HG03354 (cell line): ENCODE results near the gene HCAR3.
"Not testable (repeated sequence)": the region's sequence is repeated elsewhere in the genome, so short reads cannot be mapped to it uniquely, and the experiment has no call there.

Source experiments
- ATAC-seq: cut with Tn5 transposase; IDR thresholded peaks from one replicate; pipeline ENCODE4 v1.9.1; 2021; ENCODE audit warnings: mild to moderate bottlenecking; ENCODE audit not compliant: unreplicated experiment, poor library complexity, severe bottlenecking

The HCAR3 gene

DNA sequence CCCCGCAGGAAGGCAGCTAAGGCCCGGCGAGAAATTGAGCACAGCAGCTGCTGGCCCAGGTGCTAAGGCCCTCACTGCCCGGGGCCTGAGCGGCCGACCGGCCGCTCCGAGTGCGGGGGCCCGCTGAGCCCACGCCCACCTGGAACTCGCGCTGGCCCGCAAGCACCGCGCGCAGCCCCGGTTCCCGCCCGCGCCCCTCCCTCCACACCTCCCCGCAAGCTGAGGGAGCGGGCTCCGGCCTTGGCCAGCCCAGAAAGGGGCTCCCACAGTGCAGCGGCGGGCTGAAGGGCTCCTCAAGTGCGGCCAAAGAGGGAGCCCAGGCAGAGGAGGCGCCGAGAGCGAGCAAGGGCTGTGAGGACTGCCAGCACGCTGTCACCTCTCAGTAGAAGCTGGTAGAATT is 39.8 kb downstream of the HCAR3 start:
- not testable (repeated sequence) for ATAC-seq

DNA sequence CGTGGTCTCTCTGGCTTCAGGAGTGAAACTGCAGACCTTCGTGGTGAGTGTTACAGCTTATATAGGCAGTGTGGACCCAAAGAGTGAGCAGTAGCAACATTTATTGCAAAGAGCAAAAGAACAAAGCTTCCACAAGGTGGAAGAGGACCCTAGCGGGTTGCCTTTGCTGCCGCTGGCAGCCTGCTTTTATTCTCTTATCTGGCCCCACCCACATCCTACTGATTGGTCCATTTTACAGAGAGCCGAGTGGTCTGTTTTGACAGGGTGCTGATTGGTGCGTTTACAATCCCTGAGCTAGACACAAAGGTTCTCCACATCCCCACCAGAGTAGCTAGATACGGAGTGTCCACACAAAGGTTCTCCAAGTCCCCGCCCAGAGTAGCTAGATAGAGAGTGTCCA is 40.6 kb downstream of the HCAR3 start:
- ATAC-seq: not testable (repeated sequence)

DNA sequence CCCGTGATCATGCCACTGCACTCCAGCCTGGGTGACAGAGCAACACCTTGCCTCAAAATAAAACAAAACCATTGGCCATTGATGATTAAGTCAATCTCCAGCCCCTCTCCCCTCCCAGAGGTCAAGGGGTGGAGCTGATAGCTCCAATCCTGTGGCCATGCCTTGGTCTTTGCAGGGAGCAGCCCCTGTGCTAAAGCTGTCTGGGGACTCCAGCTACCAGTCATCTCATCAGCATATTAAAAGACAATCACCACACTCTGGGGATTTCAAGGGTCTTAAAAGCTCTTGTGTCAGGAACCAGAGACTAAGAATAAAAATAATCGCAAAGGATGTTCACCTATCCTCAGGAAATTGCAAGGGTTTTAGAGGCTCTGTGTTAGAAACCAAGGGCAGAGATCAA is 44.1 kb downstream of the HCAR3 start:
- no peak for ATAC-seq

DNA sequence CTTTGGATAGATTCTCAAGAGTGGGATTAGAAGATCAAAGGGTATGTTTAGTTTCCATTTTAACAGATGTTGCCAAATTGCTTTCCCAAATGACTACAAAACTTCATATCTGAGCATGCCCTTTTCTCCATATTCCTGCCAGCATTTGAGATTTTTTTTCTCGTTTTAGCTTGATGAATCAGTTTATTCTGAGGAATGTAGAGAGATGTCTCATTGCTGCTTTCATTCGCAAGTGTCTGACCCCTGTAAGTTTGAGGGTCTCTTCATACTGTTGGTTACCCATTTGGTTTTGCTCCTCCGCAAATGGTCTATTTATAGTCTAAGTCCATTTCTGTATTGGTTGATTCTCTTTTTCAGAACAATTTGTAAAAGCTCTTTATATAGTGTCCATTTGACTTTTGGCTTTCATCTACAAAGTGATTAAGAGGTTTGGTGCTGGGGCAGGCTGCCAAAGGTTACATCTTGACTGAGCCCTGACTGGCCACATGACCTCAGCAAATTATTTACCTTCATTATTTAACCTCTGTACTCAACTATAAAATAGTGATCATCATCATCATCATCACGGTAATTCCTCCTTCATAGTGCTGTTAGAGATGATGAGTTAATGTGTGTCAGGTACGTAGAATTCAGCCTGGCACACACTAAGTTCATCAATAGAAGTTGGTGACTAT is 47.1 kb downstream of the HCAR3 start:
- no peak for ATAC-seq

DNA sequence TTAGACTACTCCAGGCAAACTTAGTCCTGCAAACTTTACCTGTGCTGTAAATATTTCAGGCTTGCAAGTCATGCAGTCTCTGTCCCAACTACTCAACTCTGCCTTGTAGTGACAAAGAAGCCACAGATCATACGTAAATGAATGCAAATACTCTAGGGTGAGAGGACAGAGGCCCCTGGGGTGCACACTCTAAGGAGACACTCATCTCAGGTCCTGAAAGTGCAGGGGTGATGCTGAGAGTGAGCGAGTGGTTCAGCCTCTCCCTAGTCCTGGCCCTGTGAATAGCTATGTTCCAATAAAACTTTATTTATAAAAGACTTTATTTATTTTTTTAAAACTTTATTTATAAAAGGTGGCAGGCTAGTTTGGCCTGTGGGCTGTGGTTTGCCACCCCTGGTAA is 48.3 kb downstream of the HCAR3 start:
- ATAC-seq: no peak

DNA sequence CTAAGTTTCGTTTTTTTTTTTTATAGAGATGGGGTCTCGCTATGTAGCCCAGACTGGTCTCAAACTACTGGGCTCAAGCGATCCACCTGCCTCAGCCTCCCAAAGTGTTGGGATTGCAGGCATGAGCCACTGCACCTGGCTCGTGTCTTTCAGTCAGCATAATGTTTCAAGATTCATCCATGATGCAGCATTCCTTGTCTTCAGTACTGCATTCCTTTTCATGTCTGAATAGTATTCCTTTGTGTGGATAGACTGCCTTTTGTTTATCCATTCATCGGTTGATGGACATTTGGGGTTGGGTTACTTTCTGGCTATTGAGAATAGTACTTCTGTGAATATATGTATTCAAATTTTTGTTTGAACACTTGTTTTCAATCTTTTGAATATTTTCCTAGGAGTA is 50.9 kb downstream of the HCAR3 start:
- ATAC-seq: no peak

DNA sequence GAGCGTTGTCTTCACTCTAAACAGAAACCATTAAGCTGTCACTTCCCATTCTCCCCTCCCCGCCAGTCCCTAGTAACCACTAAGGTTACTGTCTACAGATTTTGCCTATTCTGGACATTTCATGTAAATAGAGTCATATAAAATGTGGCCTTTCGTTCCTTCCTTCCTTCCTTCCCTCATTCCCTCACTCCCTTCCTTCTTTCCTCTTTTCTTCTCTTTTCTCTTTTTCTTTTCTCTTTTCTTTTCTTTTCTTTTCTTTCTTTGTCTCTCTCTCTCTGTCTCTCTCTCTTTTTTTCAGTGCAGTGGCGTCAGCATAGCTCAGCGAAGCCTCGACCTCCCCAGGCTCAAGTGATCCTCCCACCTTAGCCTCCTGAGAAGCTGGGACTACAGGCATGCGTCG is 51.3 kb downstream of the HCAR3 start:
- ATAC-seq: no peak
